H9 (cell line): Measurements from ENCODE around the gene SSRP1. TPM values are rescaled to one million over a fixed set of nuclear protein-coding genes. Genes with fewer than 3 reads are reported as not detected.
A peak's percentile ranks its signal among the peaks of the same experiment; 100 is the strongest.
"Not testable (repeated sequence)": the region's sequence is repeated elsewhere in the genome, so short reads cannot be mapped to it uniquely, and the experiment has no call there.

Source experiments
- DNase-seq: peaks from one replicate; pipeline ENCODE4 v3.0.0-alpha.2; 2017
- H2AFZ ChIP-seq: one replicate; pipeline ENCODE4 v1.6.1; 2013; ENCODE audit warnings: mild to moderate bottlenecking, low read length, control low read depth, moderate library complexity
- H2AK5ac ChIP-seq: 2 replicates; pipeline ENCODE4 v1.6.1; 2013; ENCODE audit warnings: low read length, control low read depth, mixed read lengths; ENCODE audit not compliant: insufficient read length
- H2BK120ac ChIP-seq: one replicate; pipeline ENCODE4 v1.6.1; 2013; ENCODE audit warnings: low read depth, mild to moderate bottlenecking, low read length, control low read depth, inconsistent platforms; ENCODE audit not compliant: poor library complexity, severe bottlenecking
- H2BK12ac ChIP-seq: 2 replicates; pipeline ENCODE4 v1.6.1; 2013; ENCODE audit warnings: low read length, control low read depth, mixed read lengths, low read depth; ENCODE audit not compliant: insufficient read length
- H2BK15ac ChIP-seq: 2 replicates; pipeline ENCODE4 v1.6.1; 2013; ENCODE audit warnings: low read depth, low read length, control low read depth
- H2BK20ac ChIP-seq: one replicate; pipeline ENCODE4 v1.6.1; 2013; ENCODE audit warnings: low read depth, mild to moderate bottlenecking, low read length, control low read depth, inconsistent platforms; ENCODE audit not compliant: poor library complexity, severe bottlenecking
- H2BK5ac ChIP-seq: 2 replicates; pipeline ENCODE4 v1.6.1; 2013; ENCODE audit warnings: low read length, control low read depth, mixed read lengths; ENCODE audit not compliant: insufficient read length
- H3K14ac ChIP-seq: 2 replicates; pipeline ENCODE4 v1.6.1; 2013; ENCODE audit warnings: low read length, control low read depth; ENCODE audit not compliant: insufficient read depth
- H3K18ac ChIP-seq: 2 replicates; pipeline ENCODE4 v1.6.1; 2013; ENCODE audit warnings: low read depth, mild to moderate bottlenecking, mixed read lengths, low read length, control low read depth; ENCODE audit not compliant: insufficient read length
- H3K23ac ChIP-seq: 2 replicates; pipeline ENCODE4 v1.6.1; 2013; ENCODE audit warnings: low read length, control low read depth, mixed read lengths, low read depth; ENCODE audit not compliant: insufficient read length
- H3K23me2 ChIP-seq: 2 replicates; pipeline ENCODE4 v1.6.1; 2013; ENCODE audit warnings: low read depth, mild to moderate bottlenecking, mixed read lengths, low read length, control low read depth; ENCODE audit not compliant: insufficient read length, poor library complexity, severe bottlenecking
- H3K27ac ChIP-seq: 2 replicates; pipeline ENCODE4 v1.5.1; 2013; ENCODE audit warnings: low read length, control low read depth, mixed read lengths, low read depth; ENCODE audit not compliant: insufficient read length
- H3K27me3 ChIP-seq: 2 replicates; pipeline ENCODE4 v1.6.1; 2013; ENCODE audit warnings: low read length, control low read depth, inconsistent platforms; ENCODE audit not compliant: insufficient read depth
- H3K4ac ChIP-seq: 2 replicates; pipeline ENCODE4 v1.6.1; 2013; ENCODE audit warnings: low read depth, mild to moderate bottlenecking, control low read depth, inconsistent platforms, low read length, moderate library complexity
- H3K4me1 ChIP-seq: 2 replicates; pipeline ENCODE4 v1.6.1; 2013; ENCODE audit warnings: low read length, control low read depth, inconsistent platforms; ENCODE audit not compliant: insufficient read depth
- H3K4me2 ChIP-seq: 2 replicates; pipeline ENCODE4 v1.6.1; 2013; ENCODE audit warnings: low read length, control low read depth, mixed read lengths; ENCODE audit not compliant: insufficient read length, insufficient read depth
- H3K56ac ChIP-seq: 2 replicates; pipeline ENCODE4 v1.6.1; 2013; ENCODE audit warnings: low read depth, mild to moderate bottlenecking, mixed read lengths, low read length, control low read depth; ENCODE audit not compliant: insufficient read length
- H3K79me1 ChIP-seq: 2 replicates; pipeline ENCODE4 v1.6.1; 2013; ENCODE audit warnings: low read depth, mild to moderate bottlenecking, moderate library complexity, low read length, control low read depth, inconsistent platforms; ENCODE audit not compliant: insufficient read depth, poor library complexity, severe bottlenecking
- H3K79me2 ChIP-seq: 2 replicates; pipeline ENCODE4 v1.6.1; 2013; ENCODE audit warnings: low read length, control low read depth, inconsistent platforms; ENCODE audit not compliant: insufficient read depth
- H3K9ac ChIP-seq: 2 replicates; pipeline ENCODE4 v1.6.1; 2013; ENCODE audit warnings: low read length, control low read depth, mixed read lengths; ENCODE audit not compliant: insufficient read length; ENCODE audit errors: extremely low read depth
- H3K9me3 ChIP-seq: one replicate; pipeline ENCODE4 v1.6.1; 2013; ENCODE audit warnings: low read depth, low read length, inconsistent platforms; ENCODE audit not compliant: control insufficient read depth
- H3T11ph ChIP-seq: one replicate; pipeline ENCODE4 v1.6.1; 2013; ENCODE audit warnings: mild to moderate bottlenecking, low read length, control low read depth, inconsistent platforms
- H4K20me1 ChIP-seq: one replicate; pipeline ENCODE4 v1.6.1; 2013; ENCODE audit not compliant: control insufficient read depth, insufficient read length, insufficient read depth
- H4K5ac ChIP-seq: 2 replicates; pipeline ENCODE4 v1.6.1; 2013; ENCODE audit warnings: low read depth, mild to moderate bottlenecking, mixed read lengths, low read length, control low read depth; ENCODE audit not compliant: insufficient read length
- H4K8ac ChIP-seq: replicated peaks from 2 replicates; pipeline ENCODE4 v1.6.1; 2013; ENCODE audit warnings: low read length, control low read depth, mixed read lengths, low read depth; ENCODE audit not compliant: insufficient read length
- H4K91ac ChIP-seq: 2 replicates; pipeline ENCODE4 v1.6.1; 2013; ENCODE audit warnings: low read depth, mild to moderate bottlenecking, moderate library complexity, mixed read lengths, low read length, control low read depth; ENCODE audit not compliant: insufficient read length
- H3K27ac Mint-ChIP-seq, 3 experiments: 2 replicates in 2 of 3; 3 replicates in 1 of 3; pipeline ENCODE4 v1.8.0; 2020 to 2021; ENCODE audit warnings: mixed read lengths in 3 of 3, mild to moderate bottlenecking in 1 of 3, moderate library complexity in 1 of 3
- H3K27me3 Mint-ChIP-seq: 2 replicates; pipeline ENCODE4 v1.8.0; 2021; ENCODE audit warnings: low read depth, mild to moderate bottlenecking, moderate library complexity, mixed read lengths
- H3K36me3 Mint-ChIP-seq, 3 experiments: 2 replicates in 2 of 3; 3 replicates in 1 of 3; pipeline ENCODE4 v1.8.0; 2020 to 2021; ENCODE audit warnings: low read depth in 3 of 3, mixed read lengths in 3 of 3; ENCODE audit not compliant: insufficient read depth in 1 of 3
- H3K4me1 Mint-ChIP-seq, 2 experiments: 2 replicates each; pipeline ENCODE4 v1.8.0; 2020; ENCODE audit warnings: mixed read lengths in 2 of 2
- H3K4me3 Mint-ChIP-seq, 2 experiments: 2 replicates in 1 of 2; 3 replicates in 1 of 2; pipeline ENCODE4 v1.8.0; 2020 to 2021; ENCODE audit warnings: mild to moderate bottlenecking in 2 of 2, mixed read lengths in 2 of 2, moderate library complexity in 1 of 2
- H3K9me3 Mint-ChIP-seq, 2 experiments: 2 replicates in 1 of 2; 3 replicates in 1 of 2; pipeline ENCODE4 v1.8.0; 2020; ENCODE audit warnings: mild to moderate bottlenecking in 2 of 2, mixed read lengths in 2 of 2, moderate library complexity in 1 of 2
- CTCF ChIP-seq: fragments of 200-600 bp; sonication (generic); conservative IDR thresholded peaks from 3 replicates; pipeline ENCODE4 v1.8.0; 2021; ENCODE audit warnings: antibody characterized with exemption, mild to moderate bottlenecking
- WGBS: extraction: QIAGEN DNeasy Blood & Tissue Kit; methylation state at CpG from one replicate; pipeline ENCODE4 v1.1.7; 2013; ENCODE audit warnings: missing lambda C conversion rate, low lambda C conversion rate, mixed read lengths; ENCODE audit not compliant: insufficient read length; ENCODE audit errors: extremely low coverage; 5-methylcytosine and 5-hydroxymethylcytosine counted together
- total RNA-seq: library from RNA; stranded (reverse); gene quantifications from 2 replicates; pipeline ENCODE4 v1.2.1, GENCODE V29; 2021

SSRP1 gene
- total RNA-seq, 1 experiment from 2014 or later: 202 TPM

- WGBS: no CpG with 5 or more reads among the region's 2 CpGs
- Histone ChIP-seq H3K4me1 (peaks cover 5% of the 10 kb centered on the region; the same call in 1 of the 2 replicates), H3K56ac (no peak overlapping the region), H3K14ac (no peak overlapping the region), H2BK15ac (no peak overlapping the region), H3K79me1 (no peaks in the 10 kb centered on the region), H4K5ac (no peak overlapping the region), H2AFZ (no peak overlapping the region), H3T11ph (no peak overlapping the region), H2BK120ac (no peak overlapping the region), H3K4ac (no peak overlapping the region), H2AK5ac (no peak overlapping the region), H2BK5ac (no peak overlapping the region), H3K23me2 (no peaks in the 10 kb centered on the region), H3K4me2 (no peak overlapping the region), H3K79me2 (no peaks in the 10 kb centered on the region), H2BK12ac (no peak overlapping the region), H3K23ac (no peak overlapping the region), H2BK20ac (no peak overlapping the region), H3K27ac (no peak overlapping the region), H3K9me3 (no peaks in the 10 kb centered on the region), H4K20me1 (no peaks in the 10 kb centered on the region), H3K27me3 (no peaks in the 10 kb centered on the region; the same call in 1 of the 2 replicates), H4K8ac (no peak overlapping the region), H3K18ac (no peak overlapping the region), H4K91ac (no peak overlapping the region), H3K9ac (no peak overlapping the region)
- peak overlapping the region in 2 of 3 experiments; percentile 54 to 74; a peak in 4 of 7 replicates for H3K27ac Mint-ChIP-seq
- H3K36me3 Mint-ChIP-seq: peaks cover 0 to 4% (median 0%) of the 10 kb centered on the region in 3 experiments; a peak in 3 of 7 replicates
- peak; percentile 77 for DNase-seq
- 0 out of 5 replicates have a peak, but pooled peaks cover 0 to 5% of the 10 kb centered on the region in 2 experiments for H3K9me3 Mint-ChIP-seq
- peak overlapping the region in 1 of 2 experiments; percentile 33; a peak in 1 of 5 replicates for H3K4me3 Mint-ChIP-seq
- H3K27me3 Mint-ChIP-seq: peaks cover 3% of the 10 kb centered on the region
- no peak for TF ChIP-seq CTCF
- peaks cover 54% of the 10 kb centered on the region in 2 experiments for H3K4me1 Mint-ChIP-seq
Measured at GRCh38 chr11:57283231-57283990, 52.3 kb downstream of the SSRP1 start.

GRCh38 chr11:57281546-57281945 lies 54.1 kb downstream of the SSRP1 start:
- H3K23me2 ChIP-seq, H3K27ac Mint-ChIP-seq, H4K8ac ChIP-seq, H3K14ac ChIP-seq, H3T11ph ChIP-seq, H4K91ac ChIP-seq, H3K27ac ChIP-seq, H3K4me3 Mint-ChIP-seq, H4K20me1 ChIP-seq, H2BK20ac ChIP-seq, H2BK5ac ChIP-seq, H3K4me1 ChIP-seq, H3K9me3 ChIP-seq, H3K79me2 ChIP-seq, H4K5ac ChIP-seq, H3K56ac ChIP-seq, DNase-seq, H2AFZ ChIP-seq, H2BK120ac ChIP-seq, H3K36me3 Mint-ChIP-seq, H3K4ac ChIP-seq, H3K27me3 ChIP-seq, H3K23ac ChIP-seq, H3K18ac ChIP-seq, H2AK5ac ChIP-seq, H3K4me2 ChIP-seq, H3K9ac ChIP-seq, H3K79me1 ChIP-seq, H3K9me3 Mint-ChIP-seq, H2BK12ac ChIP-seq, H2BK15ac ChIP-seq: not testable (repeated sequence)
- WGBS: no CpG with 5 or more reads among the region's 6 CpGs
- Mint-ChIP-seq H3K27me3 (peaks cover 10% of the 10 kb centered on the region), H3K4me1 (peaks cover 66 to 67% of the 10 kb centered on the region in 2 experiments)
